ENCODE measurements around the gene NBPF3.
"Not testable (repeated sequence)": the region's sequence is repeated elsewhere in the genome, so short reads cannot be mapped to it uniquely, and the experiment has no call there.

GRCh38 chr1:21454904-21455303, 15.0 kb downstream of the NBPF3 start:
- TF ChIP-seq CTCF (IDR thresholded peaks at IDR 0.05); ESRRA (IDR thresholded peaks at IDR 0.05; ENCODE audit: borderline replicate concordance, low read length); CEBPB (IDR thresholded peaks at IDR 0.05); SMC3 (IDR thresholded peaks at IDR 0.05); REST (IDR thresholded peaks at IDR 0.05); BHLHE40 (IDR thresholded peaks at IDR 0.05; ENCODE audit: low read depth, low read length): not testable (repeated sequence)

All from A549 (cell line).